Caco-2 (cell line): ENCODE data around the gene HTR3C. TPM values are rescaled to one million over a fixed set of nuclear protein-coding genes. Genes with fewer than 3 reads are reported as not detected.
"Not testable (repeated sequence)": the region's sequence is repeated elsewhere in the genome, so short reads cannot be mapped to it uniquely, and the experiment has no call there.

Source experiments
- BruUV-seq: library from RNA; stranded (reverse); fragments of 400-500 nt; replicated peaks from 2 replicates; lab custom pipeline; 2021; lab: Mats Ljungman, UMichigan
- CTCF ChIA-PET: fragments of 300-600 bp; sonication (Branson Sonifier 250); formaldehyde crosslinking; loops from one replicate; lab custom pipeline; 2022; ENCODE audit warnings: antibody characterized with exemption; lab: Charles Lee
- POLR2A ChIA-PET: fragments of 300-600 bp; sonication (Branson Sonifier 250); formaldehyde crosslinking; loops from one replicate; lab custom pipeline; 2022; ENCODE audit warnings: antibody characterized with exemption; lab: Charles Lee
- DNase-seq, 2 experiments: peaks; one replicate each; pipeline versions ENCODE4 v3.0.0 to v3.0.0-alpha.2; 2020 to 2022
- H3K27me3 ChIP-seq: replicated peaks from 2 replicates; pipeline ENCODE4 v1.6.0; 2011; ENCODE audit warnings: low read length; ENCODE audit not compliant: control insufficient read depth, insufficient read depth
- H3K36me3 ChIP-seq: 2 replicates; pipeline ENCODE4 v1.5.1; 2011; ENCODE audit warnings: low read length; ENCODE audit not compliant: control insufficient read depth, insufficient read depth
- H3K4me1 ChIP-seq: fragments of 250-450 bp; sonication (Bioruptor Pico); 2 replicates; pipeline ENCODE4 v1.5.1; 2020; ENCODE audit warnings: mild to moderate bottlenecking
- H3K4me3 ChIP-seq: 2 replicates; pipeline ENCODE4 v1.5.1; 2011; ENCODE audit warnings: low read depth, mild to moderate bottlenecking, control low read depth, low read length
- H3K9me3 ChIP-seq: fragments of 250-450 bp; sonication (Bioruptor Pico); 2 replicates; pipeline ENCODE4 v1.5.1; 2020; ENCODE audit warnings: mild to moderate bottlenecking, moderate library complexity
- H3K27ac Mint-ChIP-seq: one replicate; pipeline ENCODE4 v1.8.0; 2022; ENCODE audit warnings: mixed read lengths; ENCODE audit not compliant: unreplicated experiment
- H3K27me3 Mint-ChIP-seq: one replicate; pipeline ENCODE4 v1.8.0; 2022; ENCODE audit warnings: mixed read lengths; ENCODE audit not compliant: insufficient read depth, unreplicated experiment
- H3K36me3 Mint-ChIP-seq: one replicate; pipeline ENCODE4 v1.8.0; 2022; ENCODE audit warnings: mild to moderate bottlenecking, mixed read lengths; ENCODE audit not compliant: insufficient read depth, unreplicated experiment
- H3K4me1 Mint-ChIP-seq: one replicate; pipeline ENCODE4 v1.8.0; 2022; ENCODE audit warnings: low read depth, mixed read lengths; ENCODE audit not compliant: unreplicated experiment
- H3K4me3 Mint-ChIP-seq: one replicate; pipeline ENCODE4 v1.8.0; 2022; ENCODE audit warnings: mild to moderate bottlenecking, moderate library complexity, mixed read lengths; ENCODE audit not compliant: unreplicated experiment
- H3K9me3 Mint-ChIP-seq: one replicate; pipeline ENCODE4 v1.8.0; 2022; ENCODE audit warnings: mixed read lengths; ENCODE audit not compliant: unreplicated experiment
- intact Hi-C: fragments of 100-400 bp; cut with micrococcal nuclease; formaldehyde crosslinking; loops from one replicate; pipeline ENCODE4 v1.10.0; 2022; ENCODE audit not compliant: unreplicated experiment
- total RNA-seq: library from RNA; stranded (reverse); gene quantifications from 2 replicates; pipeline ENCODE4 v1.2.3, GENCODE V29; 2022
- TF ChIP-seq, protein P1 (sequence below), 2 experiments: fragments of 200-600 bp in 1 of 2; IDR thresholded peaks; 1 replicate in 1 of 2; 2 replicates in 1 of 2; pipeline versions ENCODE4 v1.5.1 to v1.8.0; 2011 to 2022; ENCODE audit warnings: antibody characterized with exemption in 1 of 2, control low read depth in 1 of 2, inconsistent platforms in 1 of 2, low read depth in 1 of 2, low read length in 1 of 2, mild to moderate bottlenecking in 1 of 2, moderate library complexity in 1 of 2; ENCODE audit not compliant: insufficient read depth in 1 of 2, severe bottlenecking in 1 of 2, unreplicated experiment in 1 of 2

HTR3C gene
- total RNA-seq, 1 experiment from 2014 or later = not detected

DNA sequence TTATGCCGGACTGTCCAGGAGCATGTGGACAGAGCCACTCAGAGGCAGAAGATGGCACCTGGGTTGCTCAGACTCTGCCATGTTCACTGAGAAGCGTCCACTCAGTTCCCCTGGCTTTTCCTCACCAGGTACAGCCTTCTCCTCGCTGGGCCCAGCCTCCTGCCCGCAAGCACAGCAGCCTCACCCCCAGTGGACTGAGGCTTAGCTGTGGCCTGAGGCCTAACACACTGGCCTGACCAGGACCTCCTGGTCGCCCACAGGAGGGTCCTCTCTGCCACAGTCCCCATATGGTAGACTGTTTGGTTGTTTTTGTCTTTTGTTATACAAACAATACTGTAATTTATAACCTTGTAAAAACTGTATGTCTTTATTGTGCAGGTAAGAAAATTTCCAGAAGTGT is 15.5 kb downstream of the HTR3C start:
- Mint-ChIP-seq H3K27ac (no peak overlapping the region), H3K4me3 (no peak overlapping the region)

DNA sequence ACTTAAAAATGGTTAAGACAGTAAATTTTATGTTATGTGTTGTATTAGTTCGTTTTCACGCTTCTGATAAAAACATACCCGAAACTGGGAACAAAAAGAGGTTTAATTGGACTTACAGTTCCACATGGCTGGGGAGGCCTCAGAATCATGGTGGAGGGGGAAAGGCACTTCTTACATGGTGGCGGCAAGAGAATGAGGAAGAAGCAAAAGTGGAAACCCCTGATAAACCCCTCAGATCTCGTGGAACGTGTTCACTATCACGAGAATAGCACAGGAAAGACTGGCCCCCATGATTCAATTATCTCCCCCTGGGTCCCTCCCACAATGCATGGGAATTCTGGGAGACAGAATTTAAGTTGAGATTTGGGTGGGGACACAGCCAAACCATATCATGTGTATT is 18.3 kb downstream of the HTR3C start:
- H3K27ac Mint-ChIP-seq, BruUV-seq, POLR2A ChIA-PET, H3K27me3 ChIP-seq, H3K36me3 ChIP-seq, intact Hi-C loops, H3K4me3 Mint-ChIP-seq, CTCF ChIA-PET, H3K4me1 ChIP-seq, H3K36me3 Mint-ChIP-seq, H3K4me1 Mint-ChIP-seq, H3K9me3 ChIP-seq, H3K4me3 ChIP-seq, DNase-seq, H3K27me3 Mint-ChIP-seq: not testable (repeated sequence)
- H3K9me3 Mint-ChIP-seq = peaks cover 12% of the 10 kb centered on the region

More for the DNA sequence above, 15.5 kb downstream of the HTR3C start:
- Mint-ChIP-seq H3K27me3 (no peaks in the 10 kb centered on the region), H3K4me1 (no peaks in the 10 kb centered on the region), H3K9me3 (peaks cover 12% of the 10 kb centered on the region), H3K36me3 (no peaks in the 10 kb centered on the region)
- ChIA-PET POLR2A (no interaction called here), CTCF (no interaction called here)
- Histone ChIP-seq H3K4me3 (no peak overlapping the region), H3K36me3 (no peaks in the 10 kb centered on the region), H3K9me3 (peaks cover 7% of the 10 kb centered on the region; the same call in 1 of the 2 replicates), H3K4me1 (no peaks in the 10 kb centered on the region), H3K27me3 (no peaks in the 10 kb centered on the region)
- TF ChIP-seq, protein P1, sequence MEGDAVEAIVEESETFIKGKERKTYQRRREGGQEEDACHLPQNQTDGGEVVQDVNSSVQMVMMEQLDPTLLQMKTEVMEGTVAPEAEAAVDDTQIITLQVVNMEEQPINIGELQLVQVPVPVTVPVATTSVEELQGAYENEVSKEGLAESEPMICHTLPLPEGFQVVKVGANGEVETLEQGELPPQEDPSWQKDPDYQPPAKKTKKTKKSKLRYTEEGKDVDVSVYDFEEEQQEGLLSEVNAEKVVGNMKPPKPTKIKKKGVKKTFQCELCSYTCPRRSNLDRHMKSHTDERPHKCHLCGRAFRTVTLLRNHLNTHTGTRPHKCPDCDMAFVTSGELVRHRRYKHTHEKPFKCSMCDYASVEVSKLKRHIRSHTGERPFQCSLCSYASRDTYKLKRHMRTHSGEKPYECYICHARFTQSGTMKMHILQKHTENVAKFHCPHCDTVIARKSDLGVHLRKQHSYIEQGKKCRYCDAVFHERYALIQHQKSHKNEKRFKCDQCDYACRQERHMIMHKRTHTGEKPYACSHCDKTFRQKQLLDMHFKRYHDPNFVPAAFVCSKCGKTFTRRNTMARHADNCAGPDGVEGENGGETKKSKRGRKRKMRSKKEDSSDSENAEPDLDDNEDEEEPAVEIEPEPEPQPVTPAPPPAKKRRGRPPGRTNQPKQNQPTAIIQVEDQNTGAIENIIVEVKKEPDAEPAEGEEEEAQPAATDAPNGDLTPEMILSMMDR (IDR thresholded peaks at IDR 0.05; ENCODE audit: insufficient read depth in 1 of 2, low read depth in 1 of 2, low read length in 1 of 2, severe bottlenecking in 1 of 2, unreplicated experiment in 1 of 2) = no peak
- no TSS peak for BruUV-seq
- intact Hi-C loops = no loop called here
- no peak for DNase-seq

DNA sequence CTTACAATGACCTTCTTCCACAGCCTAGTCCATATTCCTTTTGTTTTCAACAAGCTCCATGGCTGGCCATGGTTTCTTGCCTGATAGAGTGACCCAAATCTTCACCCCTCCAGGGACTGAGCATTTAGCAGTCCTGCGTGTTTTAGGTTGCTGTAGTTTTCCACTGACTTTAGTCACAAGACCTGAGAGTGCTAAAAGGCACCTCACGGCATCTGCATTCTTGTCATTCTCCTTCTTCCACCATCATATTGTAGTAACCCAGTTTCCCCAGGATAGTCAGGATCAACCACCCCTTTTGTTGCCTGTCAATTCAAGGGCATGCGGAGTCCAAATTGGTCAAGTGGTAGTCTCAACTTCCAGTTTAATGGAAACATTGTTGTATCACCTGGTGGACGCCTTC is 20.8 kb downstream of the HTR3C start:
- Mint-ChIP-seq H3K36me3 (no peaks in the 10 kb centered on the region), H3K9me3 (peaks cover 12% of the 10 kb centered on the region), H3K27ac (no peak overlapping the region), H3K4me1 (peaks cover 6% of the 10 kb centered on the region), H3K4me3 (no peak overlapping the region), H3K27me3 (no peaks in the 10 kb centered on the region)
- Histone ChIP-seq H3K27me3 (no peaks in the 10 kb centered on the region), H3K4me1 (no peaks in the 10 kb centered on the region; the same call in 1 of the 2 replicates), H3K9me3 (peaks cover 7% of the 10 kb centered on the region; the same call in 1 of the 2 replicates), H3K36me3 (no peaks in the 10 kb centered on the region), H3K4me3 (no peak overlapping the region)
- DNase-seq = no peak
- no TSS peak for BruUV-seq
- TF ChIP-seq, protein P1 (IDR thresholded peaks at IDR 0.05; ENCODE audit: insufficient read depth in 1 of 2, low read depth in 1 of 2, low read length in 1 of 2, severe bottlenecking in 1 of 2, unreplicated experiment in 1 of 2) = no peak
- POLR2A ChIA-PET = no interaction called here
- CTCF ChIA-PET = no interaction called here
- intact Hi-C loops = no loop called here
